ENCODE data around the gene KCNQ1. TPM values are rescaled to one million over a fixed set of nuclear protein-coding genes. Genes with fewer than 3 reads are reported as not detected.

KCNQ1 gene
- total and polyA plus RNA-seq, 2 experiments from 2014 or later = 0.45 to 0.87 TPM

GRCh38 chr11:2886936-2887335 lies 442.1 kb downstream of the KCNQ1 start (continued):
- TF ChIP-seq ZNF462 (CRISPR knock-in tag; IDR thresholded peaks at IDR 0.05) (no peak), STAT1 (IDR thresholded peaks at IDR 0.05; ENCODE audit: unreplicated experiment) (no peak), CTCF (conservative IDR thresholded peaks at IDR 0.05; ENCODE audit: low read depth in 2 of 2) (no peak)

- H3K27ac Mint-ChIP-seq = no peak overlapping the region
- H3F3A ChIP-seq (replicated peaks; ENCODE audit: low read depth) = peaks cover 23% of the 10 kb centered on the region; the same call in 1 of the 2 replicates
- no peak overlapping the region for H3K4me3 ChIP-seq
- H3K79me2 ChIP-seq (replicated peaks; ENCODE audit: insufficient read depth) = no peaks in the 10 kb centered on the region
- no peak for ATAC-seq
- no peak overlapping the region for H2AFZ ChIP-seq
- H3K27me3 Mint-ChIP-seq (ENCODE audit: insufficient read depth, low read depth, poor library complexity) = peaks cover 48% of the 10 kb centered on the region
- no peak for TF ChIP-seq ZNF462 (CRISPR knock-in tag; IDR thresholded peaks at IDR 0.05)
- no peak overlapping the region for H3K4me2 ChIP-seq
- 0 out of 3 replicates have a peak, but pooled peaks cover 3% of the 10 kb centered on the region for H3K9me3 Mint-ChIP-seq
- DNase-seq (ENCODE audit: low spot score) = no peak
- H3K36me3 ChIP-seq (ENCODE audit: insufficient read depth) = no peaks in the 10 kb centered on the region
- no peak overlapping the region for H3K4me3 Mint-ChIP-seq
- H3K36me3 Mint-ChIP-seq (ENCODE audit: low read depth) = peaks cover 6% of the 10 kb centered on the region; the same call in 2 of the 3 replicates
- H3K4me1 ChIP-seq (ENCODE audit: insufficient read depth) = peaks cover 36% of the 10 kb centered on the region
- H3K27ac ChIP-seq (ENCODE audit: low read depth) = no peak overlapping the region
- peaks cover 20% of the 10 kb centered on the region for H3K4me1 Mint-ChIP-seq
- peaks cover 49% of the 10 kb centered on the region for H3K27me3 ChIP-seq (ENCODE audit: insufficient read depth)
- H4K20me1 ChIP-seq (replicated peaks; ENCODE audit: insufficient read depth) = peaks cover 5% of the 10 kb centered on the region; the same call in 1 of the 2 replicates
- H3K9me2 ChIP-seq (ENCODE audit: insufficient read depth) = no peaks in the 10 kb centered on the region
Observed at GRCh38 chr11:2887515-2888195, 442.8 kb downstream of the KCNQ1 start.

Measured in GM23338 (cell line).